Transverse colon (tissue), 4 donors: Measurements from ENCODE around the gene LARP6. TPM values are rescaled to one million over a fixed set of nuclear protein-coding genes. Genes with fewer than 3 reads are reported as not detected.

Experiments used
- DNase-seq: peaks from one replicate; pipeline ENCODE4 v3.0.0-alpha.2; 2019
- H3K27ac ChIP-seq, 4 donors: fragments of 200-600 bp; sonication (generic); 2 replicates each; pipeline ENCODE4 v1.5.1; 2016 to 2018; ENCODE audit warnings: inconsistent platforms in 4 of 4
- H3K27me3 ChIP-seq: fragments of 200-600 bp; sonication (generic); 2 replicates; pipeline ENCODE4 v1.5.1; 2017; ENCODE audit warnings: inconsistent platforms
- H3K36me3 ChIP-seq, 4 donors: fragments of 200-600 bp; sonication (generic); 2 replicates each; pipeline ENCODE4 v1.5.1; 2017 to 2019; ENCODE audit warnings: inconsistent platforms in 4 of 4
- H3K4me1 ChIP-seq, 4 donors: fragments of 200-600 bp; sonication (generic); 2 replicates each; pipeline ENCODE4 v1.5.1; 2017 to 2020; ENCODE audit warnings: inconsistent platforms in 4 of 4
- H3K4me3 ChIP-seq, 4 donors: fragments of 200-600 bp; sonication (generic); 1 replicate in 1 of 4; 2 replicates in 3 of 4; pipeline versions ENCODE4 v1.5.1 to v1.6.1; 2017 to 2019; ENCODE audit warnings: inconsistent platforms in 4 of 4
- H3K9me3 ChIP-seq, 2 donors: fragments of 200-600 bp; sonication (generic); 2 replicates each; pipeline ENCODE4 v1.5.1; 2017 to 2019; ENCODE audit warnings: inconsistent platforms in 2 of 2
- EP300 ChIP-seq: sonication (generic); formaldehyde crosslinking; IDR thresholded peaks from one replicate; pipeline ENCODE4 v1.6.1; 2017; ENCODE audit warnings: antibody characterized with exemption, low read depth
- POLR2A ChIP-seq: fragments of 450-650 bp; IDR thresholded peaks from one replicate; pipeline ENCODE4 v1.6.1; 2016; ENCODE audit warnings: antibody characterized with exemption, mild to moderate bottlenecking, moderate library complexity
- POLR2AphosphoS5 ChIP-seq, 3 donors: sonication (generic); formaldehyde crosslinking; IDR thresholded peaks; one replicate each; pipeline ENCODE4 v1.6.1; 2016; ENCODE audit warnings: antibody characterized with exemption in 3 of 3
- WGBS, 2 donors: methylation state at CpG; one replicate each; pipeline ENCODE4 v1.1.5; 2018; ENCODE audit warnings: low coverage in 1 of 2; 5-methylcytosine and 5-hydroxymethylcytosine counted together
- in situ Hi-C, 4 donors: fragments of 200-750 bp; cut with MboI; loops; one replicate each; pipeline versions ENCODE4 v1.15.0 to v1.15.1; 2017; ENCODE audit warnings: low sequenced_read_pairs in 3 of 4, low pct_ligation_motif_present in 1 of 4, low pct_unique_long_range_greater_than_20kb in 1 of 4
- intact Hi-C: fragments of 100-400 bp; cut with DNase I; formaldehyde crosslinking; loops from one replicate; pipeline ENCODE4 v1.15.1; 2023; ENCODE audit warnings: low total_unique reads
- total RNA-seq, 4 donors: library from RNA; depleted of rRNA; stranded (reverse); fragments of >200 nt; gene quantifications; one replicate each; pipeline ENCODE4 v1.1.0, GENCODE V29; 2016
- TF ChIP-seq, protein P1 (sequence below), 5 experiments: fragments of 200-600 bp in 3 of 5; fragments of 450-650 bp in 2 of 5; sonication (generic) in 3 of 5; IDR thresholded peaks; 1 replicate in 2 of 5; 2 replicates in 3 of 5; pipeline ENCODE4 v1.5.1; 2016 to 2017; ENCODE audit warnings: antibody characterized with exemption in 5 of 5, inconsistent platforms in 3 of 5, mild to moderate bottlenecking in 2 of 5, moderate library complexity in 1 of 5

Gene LARP6
- total RNA-seq, 4 donors from 2014 or later = 0.75 to 41.0 (median 8.3) TPM

DNA sequence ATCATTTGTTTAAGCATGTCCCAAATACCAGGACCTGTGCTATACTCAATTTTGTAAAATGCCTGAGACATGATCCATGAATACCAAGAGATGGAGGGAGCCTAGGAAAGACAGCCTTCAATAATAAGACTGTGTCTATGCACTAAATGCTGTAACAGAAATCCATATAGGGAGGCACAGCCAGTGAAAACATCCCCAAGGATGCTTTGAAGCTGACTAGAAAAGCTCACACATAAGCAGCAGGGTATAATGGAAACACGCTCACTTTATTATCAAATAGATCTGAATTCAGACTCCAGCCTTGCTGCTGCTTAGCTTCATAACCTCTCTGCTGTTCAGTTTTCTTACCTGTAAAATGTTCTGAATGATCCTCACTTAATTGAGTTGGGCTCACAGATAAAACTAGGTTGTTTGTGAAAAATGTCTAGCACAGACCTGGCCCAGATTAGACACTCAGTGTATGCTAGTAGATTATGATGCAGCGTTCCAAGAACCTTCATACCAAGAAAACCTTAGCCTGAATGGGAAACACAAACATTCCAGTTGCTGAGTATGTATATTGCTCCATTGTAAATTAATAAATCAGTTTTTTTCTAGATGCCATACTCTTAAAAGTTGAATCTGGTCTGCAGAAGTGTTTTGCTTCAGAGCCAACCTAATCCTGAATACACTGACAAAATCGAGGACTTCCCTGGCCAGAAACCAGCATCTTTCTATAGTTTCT, 3.8 kb upstream of the LARP6 start:
- DNase-seq = no peak
- Histone ChIP-seq H3K36me3 (no peaks in the 10 kb centered on the region), H3K27ac (peak overlapping the region; percentile 22 to 67 (median 54)), H3K9me3 (no peaks in the 10 kb centered on the region), H3K4me3 (no peak overlapping the region), H3K4me1 (peaks cover 0 to 9% (median 3%) of the 10 kb centered on the region in 4 donors), H3K27me3 (peaks cover 30% of the 10 kb centered on the region)
- TF ChIP-seq POLR2A (no peak), EP300 (no peak), POLR2AphosphoS5 (IDR thresholded peaks at IDR 0.05) (no peak)
- intact Hi-C loops = no loop called here
- 73 to 74% methylated on average over 3 of the region's 3 CpGs for whole genome bisulfite sequencing, 2 donors
- in situ Hi-C loops = no loop called here

GRCh38 chr15:70856884-70857561, 3.1 kb upstream of the LARP6 start:
- WGBS, 2 donors = 53 to 82% methylated on average over 2 to 5 of the region's 5 CpGs
- H3K27ac ChIP-seq = peak overlapping the region; percentile 40 to 67 (median 58)
- intact Hi-C loops (no loop called here), in situ Hi-C loops (no loop called here)
- H3K4me3 ChIP-seq = no peak overlapping the region
- DNase-seq = peak; percentile 47
- no peaks in the 10 kb centered on the region for H3K9me3 ChIP-seq
- no peaks in the 10 kb centered on the region for H3K36me3 ChIP-seq
- TF ChIP-seq POLR2AphosphoS5 (IDR thresholded peaks at IDR 0.05) (peak in 2 of 3 donors; percentile 34 to 56), EP300 (no peak), POLR2A (no peak)
- TF ChIP-seq, protein P1, sequence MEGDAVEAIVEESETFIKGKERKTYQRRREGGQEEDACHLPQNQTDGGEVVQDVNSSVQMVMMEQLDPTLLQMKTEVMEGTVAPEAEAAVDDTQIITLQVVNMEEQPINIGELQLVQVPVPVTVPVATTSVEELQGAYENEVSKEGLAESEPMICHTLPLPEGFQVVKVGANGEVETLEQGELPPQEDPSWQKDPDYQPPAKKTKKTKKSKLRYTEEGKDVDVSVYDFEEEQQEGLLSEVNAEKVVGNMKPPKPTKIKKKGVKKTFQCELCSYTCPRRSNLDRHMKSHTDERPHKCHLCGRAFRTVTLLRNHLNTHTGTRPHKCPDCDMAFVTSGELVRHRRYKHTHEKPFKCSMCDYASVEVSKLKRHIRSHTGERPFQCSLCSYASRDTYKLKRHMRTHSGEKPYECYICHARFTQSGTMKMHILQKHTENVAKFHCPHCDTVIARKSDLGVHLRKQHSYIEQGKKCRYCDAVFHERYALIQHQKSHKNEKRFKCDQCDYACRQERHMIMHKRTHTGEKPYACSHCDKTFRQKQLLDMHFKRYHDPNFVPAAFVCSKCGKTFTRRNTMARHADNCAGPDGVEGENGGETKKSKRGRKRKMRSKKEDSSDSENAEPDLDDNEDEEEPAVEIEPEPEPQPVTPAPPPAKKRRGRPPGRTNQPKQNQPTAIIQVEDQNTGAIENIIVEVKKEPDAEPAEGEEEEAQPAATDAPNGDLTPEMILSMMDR (IDR thresholded peaks at IDR 0.05) = no peak
- peaks cover 31% of the 10 kb centered on the region for H3K27me3 ChIP-seq
- peaks cover 0 to 9% (median 3%) of the 10 kb centered on the region in 4 donors for H3K4me1 ChIP-seq

GRCh38 chr15:70856177-70856883, 2.4 kb upstream of the LARP6 start:
- H3K27ac ChIP-seq = peak overlapping the region; percentile 40 to 67 (median 58)

DNA sequence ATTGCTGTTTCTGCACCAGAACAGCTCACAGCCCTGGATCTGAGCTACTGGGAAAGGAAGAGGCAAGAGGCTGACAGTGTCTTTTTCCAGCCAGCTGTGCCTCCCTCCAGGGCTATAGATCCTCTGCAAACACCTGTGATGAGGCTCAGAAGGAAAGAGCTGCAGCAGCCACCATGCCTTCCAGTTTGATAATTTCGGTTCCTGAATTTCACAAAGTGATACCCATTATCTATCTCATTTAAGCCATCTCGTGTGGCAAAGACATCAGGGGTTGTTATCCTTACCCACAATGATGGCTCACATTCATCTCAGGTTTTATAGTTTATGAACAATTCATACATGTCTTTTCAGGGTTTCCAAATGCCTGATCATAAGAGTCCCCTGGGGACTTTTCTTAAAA, 1.8 kb upstream of the LARP6 start:
- Histone ChIP-seq H3K27me3 (peaks cover 42% of the 10 kb centered on the region), H3K9me3 (no peaks in the 10 kb centered on the region), H3K27ac (peak overlapping the region; percentile 40 to 78 (median 58)), H3K4me1 (peaks cover 0 to 9% (median 3%) of the 10 kb centered on the region in 4 donors), H3K36me3 (no peaks in the 10 kb centered on the region), H3K4me3 (no peak overlapping the region)
- WGBS, 2 donors = 76 to 87% methylated on average over 2 of the region's 2 CpGs
- in situ Hi-C loops (no loop called here), intact Hi-C loops (no loop called here)
- TF ChIP-seq, protein P1 (IDR thresholded peaks at IDR 0.05) = no peak
- TF ChIP-seq EP300 (no peak), POLR2A (no peak)
- no peak for DNase-seq

More at GRCh38 chr15:70856177-70856883, 2.4 kb upstream of the LARP6 start:
- intact Hi-C loops (no loop called here), in situ Hi-C loops (no loop called here)
- Histone ChIP-seq H3K27me3 (peaks cover 38% of the 10 kb centered on the region), H3K9me3 (no peaks in the 10 kb centered on the region), H3K4me1 (peaks cover 0 to 9% (median 3%) of the 10 kb centered on the region in 4 donors), H3K36me3 (no peaks in the 10 kb centered on the region), H3K4me3 (no peak overlapping the region)
- no peak for TF ChIP-seq EP300
- TF ChIP-seq, protein P1 (IDR thresholded peaks at IDR 0.05) = no peak
- no peak for TF ChIP-seq POLR2AphosphoS5 (IDR thresholded peaks at IDR 0.05)
- TF ChIP-seq POLR2A = no peak
- DNase-seq = no peak
- WGBS, 2 donors = 64 to 72% methylated on average over 6 to 7 of the region's 7 CpGs
